IMR-90 (cell line): ENCODE data around the gene RHOBTB3. TPM values are rescaled to one million over a fixed set of nuclear protein-coding genes. Genes with fewer than 3 reads are reported as not detected.

Source experiments
- ATAC-seq: fragments of 200-7000 bp; cut with Tn5 transposase; 2 replicates; pipeline ENCODE4 v1.9.1; 2020; ENCODE audit warnings: low read depth, mild to moderate bottlenecking, moderate library complexity
- BruUV-seq: library from RNA; stranded (reverse); fragments of 400-500 nt; replicated peaks from 2 replicates; lab custom pipeline; 2021; lab: Mats Ljungman, UMichigan
- CTCF ChIA-PET: fragments of 300-600 bp; formaldehyde crosslinking; extraction: SDS; loops from one replicate; lab custom pipeline; 2021; ENCODE audit warnings: antibody characterized with exemption; lab: Yijun Ruan, JAX
- POLR2A ChIA-PET: fragments of 300-600 bp; sonication (Branson Sonifier 250); formaldehyde crosslinking; loops from one replicate; lab custom pipeline; 2022; ENCODE audit warnings: antibody characterized with exemption; ENCODE audit not compliant: unreplicated experiment; lab: Charles Lee
- DNase-seq: peaks from one replicate; pipeline ENCODE4 v3.0.0; 2013
- H2AFZ ChIP-seq: replicated peaks from 2 replicates; pipeline ENCODE3; 2013; ENCODE audit warnings: low read length, mild to moderate bottlenecking; ENCODE audit not compliant: poor library complexity
- H2AK5ac ChIP-seq: 2 replicates; pipeline ENCODE4 v1.6.1; 2013; ENCODE audit warnings: low read depth, low read length, inconsistent platforms
- H2AK9ac ChIP-seq: replicated peaks from 2 replicates; pipeline ENCODE3; 2013; ENCODE audit warnings: mild to moderate bottlenecking, low read depth, low read length, moderate library complexity; ENCODE audit not compliant: poor library complexity
- H2BK120ac ChIP-seq: 2 replicates; pipeline ENCODE4 v1.6.1; 2013; ENCODE audit warnings: low read depth, low read length, inconsistent platforms
- H2BK15ac ChIP-seq: 3 replicates; pipeline ENCODE4 v1.6.1; 2013; ENCODE audit warnings: low read depth, low read length, inconsistent platforms
- H2BK20ac ChIP-seq: 2 replicates; pipeline ENCODE4 v1.6.1; 2013; ENCODE audit warnings: low read depth, mild to moderate bottlenecking, inconsistent platforms, low read length, moderate library complexity
- H2BK5ac ChIP-seq: 2 replicates; pipeline ENCODE4 v1.6.1; 2013; ENCODE audit warnings: mild to moderate bottlenecking, low read depth, low read length, inconsistent platforms; ENCODE audit not compliant: poor library complexity, severe bottlenecking
- H3K14ac ChIP-seq: replicated peaks from 2 replicates; pipeline ENCODE4 v1.6.1; 2013; ENCODE audit warnings: low read depth, low read length, inconsistent platforms
- H3K18ac ChIP-seq: 2 replicates; pipeline ENCODE4 v1.6.1; 2013; ENCODE audit warnings: low read depth, low read length, control low read depth
- H3K23ac ChIP-seq: 2 replicates; pipeline ENCODE4 v1.6.1; 2013; ENCODE audit warnings: low read depth, low read length, inconsistent platforms
- H3K27ac ChIP-seq: 2 replicates; pipeline ENCODE4 v1.5.1; 2013; ENCODE audit warnings: mild to moderate bottlenecking, control low read depth, low read length; ENCODE audit not compliant: insufficient read depth
- H3K27me3 ChIP-seq: 2 replicates; pipeline ENCODE4 v1.6.1; 2013; ENCODE audit warnings: low read length; ENCODE audit not compliant: control insufficient read depth, insufficient read depth
- H3K36me3 ChIP-seq: 2 replicates; pipeline ENCODE4 v1.6.1; 2013; ENCODE audit warnings: low read length, mixed read lengths; ENCODE audit not compliant: control insufficient read depth, insufficient read depth
- H3K4ac ChIP-seq: 2 replicates; pipeline ENCODE4 v1.6.1; 2013; ENCODE audit warnings: low read depth, low read length, inconsistent platforms
- H3K4me1 ChIP-seq: 2 replicates; pipeline ENCODE4 v1.6.1; 2013; ENCODE audit warnings: low read length, mixed read lengths; ENCODE audit not compliant: control insufficient read depth, insufficient read depth
- H3K4me2 ChIP-seq: 2 replicates; pipeline ENCODE4 v1.6.1; 2013; ENCODE audit warnings: low read depth, mild to moderate bottlenecking, control low read depth, low read length, moderate library complexity
- H3K4me3 ChIP-seq: 2 replicates; pipeline ENCODE4 v1.5.1; 2013; ENCODE audit warnings: low read depth, mild to moderate bottlenecking, control low read depth, low read length, moderate library complexity; ENCODE audit not compliant: insufficient read depth
- H3K56ac ChIP-seq: 2 replicates; pipeline ENCODE4 v1.6.1; 2013; ENCODE audit warnings: low read length, inconsistent platforms; ENCODE audit not compliant: insufficient read depth; ENCODE audit errors: extremely low read depth
- H3K79me1 ChIP-seq, 2 experiments: 2 replicates each; pipeline ENCODE4 v1.6.1; 2013; ENCODE audit warnings: low read length in 2 of 2, inconsistent platforms in 1 of 2, low read depth in 1 of 2
- H3K9ac ChIP-seq: 2 replicates; pipeline ENCODE4 v1.6.1; 2013; ENCODE audit warnings: low read depth, low read length, control low read depth
- H3K9me1 ChIP-seq: 2 replicates; pipeline ENCODE4 v1.6.1; 2013; ENCODE audit warnings: low read length, inconsistent platforms; ENCODE audit not compliant: insufficient read depth
- H3K9me3 ChIP-seq: 2 replicates; pipeline ENCODE4 v1.6.1; 2013; ENCODE audit warnings: low read length; ENCODE audit not compliant: control insufficient read depth, insufficient read depth
- H4K20me1 ChIP-seq: 2 replicates; pipeline ENCODE4 v1.6.1; 2013; ENCODE audit warnings: low read length, inconsistent platforms; ENCODE audit not compliant: insufficient read depth
- H4K5ac ChIP-seq: 2 replicates; pipeline ENCODE4 v1.6.1; 2013; ENCODE audit warnings: mild to moderate bottlenecking, low read depth, low read length, control low read depth
- H4K8ac ChIP-seq, 2 experiments: 2 replicates each; pipeline ENCODE4 v1.6.1; 2013; ENCODE audit warnings: low read depth in 2 of 2, low read length in 2 of 2, control low read depth in 1 of 2, inconsistent platforms in 1 of 2
- H4K91ac ChIP-seq: 2 replicates; pipeline ENCODE4 v1.6.1; 2013; ENCODE audit warnings: low read depth, low read length, inconsistent platforms; ENCODE audit not compliant: insufficient read depth
- BHLHE40 ChIP-seq: fragments of 150-350 bp; IDR thresholded peaks from 2 replicates; pipeline ENCODE4 v1.6.1; 2016; ENCODE audit warnings: mild to moderate bottlenecking, low read depth, low read length
- CEBPB ChIP-seq: IDR thresholded peaks from 2 replicates; pipeline ENCODE4 v1.6.1; 2012; ENCODE audit warnings: low read depth, low read length, improper control_type of control experiment
- CHD1 ChIP-seq: IDR thresholded peaks from 2 replicates; pipeline ENCODE4 v1.6.1; 2012; ENCODE audit warnings: low read depth, low read length, improper control_type of control experiment
- FOS ChIP-seq: fragments of 150-350 bp; IDR thresholded peaks from 2 replicates; pipeline ENCODE4 v1.6.1; 2016; ENCODE audit warnings: low read depth, low read length
- MAFK ChIP-seq: IDR thresholded peaks from 2 replicates; pipeline ENCODE4 v1.6.1; 2012; ENCODE audit warnings: low read depth, low read length, improper control_type of control experiment
- MXI1 ChIP-seq: IDR thresholded peaks from 2 replicates; pipeline ENCODE4 v1.6.1; 2012; ENCODE audit warnings: low read depth, mild to moderate bottlenecking, low read length, moderate library complexity, borderline replicate concordance
- RAD21 ChIP-seq: IDR thresholded peaks from 2 replicates; pipeline ENCODE4 v1.6.1; 2012; ENCODE audit warnings: low read length, improper control_type of control experiment
- RCOR1 ChIP-seq: IDR thresholded peaks from 2 replicates; pipeline ENCODE4 v1.6.1; 2012; ENCODE audit warnings: mild to moderate bottlenecking, low read length, improper control_type of control experiment; ENCODE audit not compliant: insufficient replicate concordance
- SMC3 ChIP-seq: fragments of 150-350 bp; IDR thresholded peaks from 2 replicates; pipeline ENCODE4 v1.6.1; 2016; ENCODE audit warnings: low read depth, mild to moderate bottlenecking, antibody characterized with exemption, low read length, moderate library complexity
- WGBS, 2 experiments: methylation state at CpG; one replicate each; pipeline versions ENCODE4 v1.1.5 to v1.1.7; 2013; ENCODE audit warnings: missing lambda C conversion rate in 2 of 2; ENCODE audit not compliant: insufficient read length in 1 of 2; ENCODE audit errors: extremely low coverage in 2 of 2; 5-methylcytosine and 5-hydroxymethylcytosine counted together
- dilution Hi-C: fragments of 300-500 bp; cut with HindIII; formaldehyde crosslinking; loops from one replicate; pipeline ENCODE4 v1.14.3; 2018; ENCODE audit warnings: low sequenced_read_pairs; ENCODE audit not compliant: unreplicated experiment
- in situ Hi-C: fragments of 300-500 bp; cut with MboI; formaldehyde crosslinking; loops from 3 replicates; pipeline ENCODE4 v1.14.3; 2019; ENCODE audit warnings: low sequenced_read_pairs, inconsistent platforms, mixed read lengths
- intact Hi-C: fragments of 100-400 bp; cut with micrococcal nuclease; formaldehyde crosslinking; loops from 2 replicates; pipeline ENCODE4 v1.10.0; 2022
- polyA plus RNA-seq, 3 experiments: library from polyadenylated mRNA; depleted of rRNA; stranded (reverse); fragments of >200 nt; gene quantifications; 2 replicates each; pipeline ENCODE4 v1.2.3, GENCODE V29; 2012; ENCODE audit warnings: low replicate concordance in 1 of 3
- total RNA-seq: library from RNA; depleted of rRNA; stranded (reverse); fragments of >200 nt; gene quantifications from 2 replicates; pipeline ENCODE4 v1.2.3, GENCODE V29; 2012
- TF ChIP-seq, protein P1 (sequence below): conservative IDR thresholded peaks from 2 replicates; pipeline ENCODE4 v1.5.1; 2012; ENCODE audit warnings: mild to moderate bottlenecking, low read depth, low read length, improper control_type of control experiment

RHOBTB3 gene
- total and polyA plus RNA-seq, 2 of the 4 experiments (the other 2 are of a cell fraction): 117 to 447 TPM

DNA sequence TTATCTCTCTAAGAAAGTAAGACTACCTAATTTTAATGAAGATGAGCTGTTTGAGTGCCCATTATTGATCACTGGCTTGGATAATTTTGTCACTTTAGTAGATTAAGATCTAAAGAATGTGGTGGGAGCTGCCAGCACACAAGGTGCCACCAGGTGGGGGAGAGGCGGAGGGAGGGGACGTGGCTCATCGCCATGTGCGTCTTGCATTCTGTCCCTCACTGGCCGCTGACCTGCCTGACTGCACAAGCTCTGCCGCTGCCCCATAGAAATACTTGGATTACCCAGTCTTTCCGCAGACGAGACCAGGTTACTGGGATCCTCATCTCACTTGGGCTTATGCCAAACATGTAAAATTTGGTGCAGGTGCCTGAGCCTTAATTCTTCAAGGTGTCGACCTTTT is 37.6 kb downstream of the RHOBTB3 start:
- H2BK5ac ChIP-seq: no peak overlapping the region
- TF ChIP-seq MAFK: no peak
- TF ChIP-seq SMC3: no peak
- no peak for TF ChIP-seq RCOR1
- no peak for TF ChIP-seq MXI1
- no peak for TF ChIP-seq RAD21
- TF ChIP-seq, protein P1, sequence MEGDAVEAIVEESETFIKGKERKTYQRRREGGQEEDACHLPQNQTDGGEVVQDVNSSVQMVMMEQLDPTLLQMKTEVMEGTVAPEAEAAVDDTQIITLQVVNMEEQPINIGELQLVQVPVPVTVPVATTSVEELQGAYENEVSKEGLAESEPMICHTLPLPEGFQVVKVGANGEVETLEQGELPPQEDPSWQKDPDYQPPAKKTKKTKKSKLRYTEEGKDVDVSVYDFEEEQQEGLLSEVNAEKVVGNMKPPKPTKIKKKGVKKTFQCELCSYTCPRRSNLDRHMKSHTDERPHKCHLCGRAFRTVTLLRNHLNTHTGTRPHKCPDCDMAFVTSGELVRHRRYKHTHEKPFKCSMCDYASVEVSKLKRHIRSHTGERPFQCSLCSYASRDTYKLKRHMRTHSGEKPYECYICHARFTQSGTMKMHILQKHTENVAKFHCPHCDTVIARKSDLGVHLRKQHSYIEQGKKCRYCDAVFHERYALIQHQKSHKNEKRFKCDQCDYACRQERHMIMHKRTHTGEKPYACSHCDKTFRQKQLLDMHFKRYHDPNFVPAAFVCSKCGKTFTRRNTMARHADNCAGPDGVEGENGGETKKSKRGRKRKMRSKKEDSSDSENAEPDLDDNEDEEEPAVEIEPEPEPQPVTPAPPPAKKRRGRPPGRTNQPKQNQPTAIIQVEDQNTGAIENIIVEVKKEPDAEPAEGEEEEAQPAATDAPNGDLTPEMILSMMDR: no peak
- TF ChIP-seq FOS: no peak
- no peak for TF ChIP-seq BHLHE40
- no peak for TF ChIP-seq CHD1
- TF ChIP-seq CEBPB: no peak
- dilution Hi-C loops: no loop called here
- no peak overlapping the region for H3K14ac ChIP-seq
- H2AK5ac ChIP-seq: no peak overlapping the region
- H3K9me1 ChIP-seq: peaks cover 11% of the 10 kb centered on the region
- WGBS, 2 experiments: 100% methylated on average over 6 of the region's 9 CpGs; no CpG with 5 or more reads in 1 of the 2 experiments
- no peak overlapping the region for H4K91ac ChIP-seq
- H2BK120ac ChIP-seq: no peak overlapping the region
- H3K36me3 ChIP-seq: peaks cover 44% of the 10 kb centered on the region
- H4K8ac ChIP-seq: no peak overlapping the region
- in situ Hi-C loops: no loop called here
- H3K4me3 ChIP-seq: no peak overlapping the region
- H3K9me3 ChIP-seq: no peaks in the 10 kb centered on the region
- H2AK9ac ChIP-seq: no peak overlapping the region
- no TSS peak for BruUV-seq
- no peak overlapping the region for H3K18ac ChIP-seq
- peaks cover 11% of the 10 kb centered on the region for H3K4me1 ChIP-seq
- no peaks in the 10 kb centered on the region for H3K27me3 ChIP-seq
- DNase-seq (no peak), ATAC-seq (no peak)
- no peak overlapping the region for H3K4me2 ChIP-seq
- no peak overlapping the region for H3K27ac ChIP-seq
- intact Hi-C loops: no loop called here
- no peak overlapping the region for H2AFZ ChIP-seq
- CTCF ChIA-PET: interaction anchor here (1.0 to 1.4 kb wide), 2 partner anchors 8 to 39 kb away, joined by 3 read pairs; no protein-coding TSS in a partner anchor
- POLR2A ChIA-PET: no interaction called here
- no peak overlapping the region for H4K5ac ChIP-seq
- H3K79me1 ChIP-seq: peaks cover 9 to 38% of the 10 kb centered on the region in 2 experiments; a peak in 3 of 4 replicates
- no peak overlapping the region for H3K56ac ChIP-seq
- no peak overlapping the region for H2BK20ac ChIP-seq
- no peak overlapping the region for H3K9ac ChIP-seq
- H3K4ac ChIP-seq: no peak overlapping the region
- H4K20me1 ChIP-seq: no peaks in the 10 kb centered on the region; the same call in 1 of the 2 replicates
- no peak overlapping the region for H3K23ac ChIP-seq
- no peak overlapping the region for H2BK15ac ChIP-seq
